HL-60 (cell line): ENCODE results near the gene HYDIN.

Experiments
- DNase-seq, 2 experiments: peaks; one replicate each; pipeline ENCODE4 v3.0.0-alpha.2; 2010 to 2020; ENCODE audit warnings: low read depth in 1 of 2, low spot score in 1 of 2
- H3K27ac ChIP-seq: fragments of 250-450 bp; sonication (Bioruptor Pico); replicated peaks from 2 replicates; pipeline ENCODE4 v1.5.1; 2020; ENCODE audit warnings: mild to moderate bottlenecking, moderate library complexity
- H3K27me3 ChIP-seq: fragments of 250-450 bp; sonication (Bioruptor Pico); 2 replicates; pipeline ENCODE4 v1.5.1; 2021; ENCODE audit warnings: mild to moderate bottlenecking, moderate library complexity; ENCODE audit not compliant: insufficient read depth, poor library complexity, severe bottlenecking
- H3K4me3 ChIP-seq: replicated peaks from 2 replicates; pipeline ENCODE4 v1.5.1; 2011; ENCODE audit warnings: mild to moderate bottlenecking, control low read depth, low read length; ENCODE audit not compliant: insufficient read depth
- CTCF ChIP-seq: IDR thresholded peaks from one replicate; pipeline ENCODE4 v1.5.1; 2011; ENCODE audit warnings: low read length, control low read depth, inconsistent platforms; ENCODE audit not compliant: insufficient read depth
- GABPA ChIP-seq: IDR thresholded peaks from 2 replicates; pipeline ENCODE4 v1.6.1; 2012; ENCODE audit warnings: low read depth
- POLR2AphosphoS5 ChIP-seq: IDR thresholded peaks from 2 replicates; pipeline ENCODE4 v1.6.1; 2012; ENCODE audit warnings: low read depth
- SPI1 ChIP-seq: IDR thresholded peaks from 2 replicates; pipeline ENCODE4 v1.6.1; 2012; ENCODE audit warnings: low read depth, mild to moderate bottlenecking, borderline replicate concordance
- TF ChIP-seq, protein P1 (sequence below): IDR thresholded peaks from 2 replicates; pipeline ENCODE4 v1.6.1; 2012; ENCODE audit warnings: low read depth; ENCODE audit not compliant: insufficient replicate concordance

The HYDIN gene

DNA sequence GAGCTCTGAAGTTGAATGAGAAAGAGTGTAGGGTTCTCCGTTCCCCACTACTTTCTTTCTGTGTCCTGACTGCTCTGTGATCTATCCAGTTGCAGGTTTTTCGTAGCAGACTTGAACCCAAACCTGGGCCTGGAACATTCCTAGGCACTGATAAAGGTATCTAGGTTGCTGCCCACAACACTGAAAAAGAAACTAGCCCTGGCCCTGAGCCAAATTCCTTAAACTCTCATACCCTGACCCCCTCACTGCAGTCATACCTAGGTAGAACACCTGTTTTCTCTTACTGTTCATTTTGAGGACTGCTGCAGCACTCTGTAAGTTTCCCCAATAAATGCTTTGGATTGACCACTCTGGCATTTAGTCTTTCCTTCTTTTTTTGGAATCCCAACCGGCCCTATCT lies 5.4 kb downstream of the HYDIN start:
- no peaks in the 10 kb centered on the region for H3K27me3 ChIP-seq
- DNase-seq = no peak
- TF ChIP-seq GABPA (no peak), CTCF (no peak), SPI1 (no peak), POLR2AphosphoS5 (no peak)
- TF ChIP-seq, protein P1, sequence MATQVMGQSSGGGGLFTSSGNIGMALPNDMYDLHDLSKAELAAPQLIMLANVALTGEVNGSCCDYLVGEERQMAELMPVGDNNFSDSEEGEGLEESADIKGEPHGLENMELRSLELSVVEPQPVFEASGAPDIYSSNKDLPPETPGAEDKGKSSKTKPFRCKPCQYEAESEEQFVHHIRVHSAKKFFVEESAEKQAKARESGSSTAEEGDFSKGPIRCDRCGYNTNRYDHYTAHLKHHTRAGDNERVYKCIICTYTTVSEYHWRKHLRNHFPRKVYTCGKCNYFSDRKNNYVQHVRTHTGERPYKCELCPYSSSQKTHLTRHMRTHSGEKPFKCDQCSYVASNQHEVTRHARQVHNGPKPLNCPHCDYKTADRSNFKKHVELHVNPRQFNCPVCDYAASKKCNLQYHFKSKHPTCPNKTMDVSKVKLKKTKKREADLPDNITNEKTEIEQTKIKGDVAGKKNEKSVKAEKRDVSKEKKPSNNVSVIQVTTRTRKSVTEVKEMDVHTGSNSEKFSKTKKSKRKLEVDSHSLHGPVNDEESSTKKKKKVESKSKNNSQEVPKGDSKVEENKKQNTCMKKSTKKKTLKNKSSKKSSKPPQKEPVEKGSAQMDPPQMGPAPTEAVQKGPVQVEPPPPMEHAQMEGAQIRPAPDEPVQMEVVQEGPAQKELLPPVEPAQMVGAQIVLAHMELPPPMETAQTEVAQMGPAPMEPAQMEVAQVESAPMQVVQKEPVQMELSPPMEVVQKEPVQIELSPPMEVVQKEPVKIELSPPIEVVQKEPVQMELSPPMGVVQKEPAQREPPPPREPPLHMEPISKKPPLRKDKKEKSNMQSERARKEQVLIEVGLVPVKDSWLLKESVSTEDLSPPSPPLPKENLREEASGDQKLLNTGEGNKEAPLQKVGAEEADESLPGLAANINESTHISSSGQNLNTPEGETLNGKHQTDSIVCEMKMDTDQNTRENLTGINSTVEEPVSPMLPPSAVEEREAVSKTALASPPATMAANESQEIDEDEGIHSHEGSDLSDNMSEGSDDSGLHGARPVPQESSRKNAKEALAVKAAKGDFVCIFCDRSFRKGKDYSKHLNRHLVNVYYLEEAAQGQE = no peak
- no peak overlapping the region for H3K4me3 ChIP-seq
- H3K27ac ChIP-seq = no peak overlapping the region

- TF ChIP-seq POLR2AphosphoS5 = no peak
- no peak for TF ChIP-seq GABPA
- TF ChIP-seq SPI1 = no peak
- no peak for TF ChIP-seq CTCF
- TF ChIP-seq, protein P1 = no peak
- no peak for DNase-seq
- H3K27ac ChIP-seq = no peak overlapping the region
- H3K27me3 ChIP-seq = peaks cover 2% of the 10 kb centered on the region
- H3K4me3 ChIP-seq = no peak overlapping the region
Measured at GRCh38 chr16:71218306-71218963, 12.1 kb downstream of the HYDIN start.

- Histone ChIP-seq H3K27me3 (peaks cover 2% of the 10 kb centered on the region), H3K4me3 (no peak overlapping the region), H3K27ac (no peak overlapping the region)
- TF ChIP-seq GABPA (no peak), SPI1 (no peak), POLR2AphosphoS5 (no peak), CTCF (no peak)
- TF ChIP-seq, protein P1 = no peak
- no peak for DNase-seq
Measured at GRCh38 chr16:71217506-71217905, 13.0 kb downstream of the HYDIN start.
